Liver (tissue), 9 donors: ENCODE results near the gene RHOH. TPM values are rescaled to one million over a fixed set of nuclear protein-coding genes. Genes with fewer than 3 reads are reported as not detected.

Source experiments
- DNase-seq: peaks from one replicate; pipeline ENCODE4 v3.0.0-alpha.2; 2017; ENCODE audit warnings: low spot score
- H3K27ac ChIP-seq, 2 donors: one replicate each; pipeline ENCODE4 v1.7.0; 2013; ENCODE audit warnings: inconsistent platforms in 2 of 2, low read length in 2 of 2, control low read depth in 1 of 2, low read depth in 1 of 2, mild to moderate bottlenecking in 1 of 2
- H3K27me3 ChIP-seq, 4 donors: one replicate each; pipeline versions ENCODE4 v1.6.1 to v1.7.0; 2013; ENCODE audit warnings: low read length in 3 of 4, inconsistent platforms in 1 of 4, mild to moderate bottlenecking in 1 of 4, moderate library complexity in 1 of 4; ENCODE audit not compliant: control insufficient read depth in 4 of 4, insufficient read depth in 4 of 4
- H3K36me3 ChIP-seq, 4 donors: one replicate each; pipeline versions ENCODE4 v1.6.1 to v1.7.0; 2013; ENCODE audit warnings: low read length in 3 of 4, mild to moderate bottlenecking in 3 of 4, low read depth in 1 of 4, moderate library complexity in 1 of 4; ENCODE audit not compliant: control insufficient read depth in 4 of 4, insufficient read depth in 3 of 4
- H3K4me1 ChIP-seq, 4 donors: one replicate each; pipeline versions ENCODE4 v1.6.1 to v1.7.0; 2013; ENCODE audit warnings: low read length in 3 of 4, mild to moderate bottlenecking in 3 of 4, moderate library complexity in 1 of 4; ENCODE audit not compliant: control insufficient read depth in 4 of 4, insufficient read depth in 4 of 4
- H3K4me3 ChIP-seq, 3 donors: one replicate each; pipeline versions ENCODE4 v1.6.1 to v1.7.0; 2013; ENCODE audit warnings: low read length in 3 of 3, control low read depth in 1 of 3, low read depth in 1 of 3, mild to moderate bottlenecking in 1 of 3
- H3K9ac ChIP-seq, 2 donors: one replicate each; pipeline ENCODE4 v1.7.0; 2013; ENCODE audit warnings: low read length in 2 of 2, mild to moderate bottlenecking in 2 of 2, moderate library complexity in 2 of 2, control low read depth in 1 of 2, low read depth in 1 of 2
- H3K9me3 ChIP-seq, 4 donors: one replicate each; pipeline versions ENCODE4 v1.6.1 to v1.7.0; 2013; ENCODE audit warnings: low read length in 3 of 4; ENCODE audit not compliant: control insufficient read depth in 4 of 4
- ATF3 ChIP-seq: IDR thresholded peaks from 2 replicates; pipeline ENCODE4 v1.6.1; 2016; ENCODE audit warnings: antibody characterized with exemption
- CTCF ChIP-seq: fragments of 150-350 bp; IDR thresholded peaks from 2 replicates; pipeline ENCODE4 v1.5.1; 2017; ENCODE audit warnings: improper control_type of control experiment, low read depth, low read length; ENCODE audit not compliant: missing input control
- EGR1 ChIP-seq, 2 donors: IDR thresholded peaks; 2 replicates each; pipeline ENCODE4 v1.6.1; 2016 to 2018; ENCODE audit warnings: antibody characterized with exemption in 2 of 2, low read depth in 2 of 2
- GABPA ChIP-seq, 2 donors: IDR thresholded peaks in 1 of 2; conservative IDR thresholded peaks in 1 of 2; 2 replicates each; pipeline ENCODE4 v1.6.1; 2016; ENCODE audit warnings: antibody characterized with exemption in 2 of 2, mild to moderate bottlenecking in 1 of 2, moderate library complexity in 1 of 2
- HNF4A ChIP-seq, 2 donors: conservative IDR thresholded peaks; 2 replicates each; pipeline ENCODE4 v1.6.1; 2016; ENCODE audit warnings: antibody characterized with exemption in 2 of 2, mild to moderate bottlenecking in 2 of 2
- HNF4G ChIP-seq: IDR thresholded peaks from 2 replicates; pipeline ENCODE4 v1.6.1; 2016; ENCODE audit warnings: antibody characterized with exemption
- JUND ChIP-seq, 2 donors: IDR thresholded peaks; 2 replicates each; pipeline ENCODE4 v1.6.1; 2016; ENCODE audit warnings: antibody characterized with exemption in 2 of 2
- MAX ChIP-seq: IDR thresholded peaks from 2 replicates; pipeline ENCODE4 v1.6.1; 2016; ENCODE audit warnings: antibody characterized with exemption
- NR2F2 ChIP-seq: IDR thresholded peaks from 2 replicates; pipeline ENCODE4 v1.6.1; 2016; ENCODE audit warnings: antibody characterized with exemption
- RAD21 ChIP-seq, 2 donors: IDR thresholded peaks; 2 replicates each; pipeline ENCODE4 v1.6.1; 2016; ENCODE audit warnings: antibody characterized with exemption in 2 of 2, mild to moderate bottlenecking in 2 of 2
- RXRA ChIP-seq, 2 donors: IDR thresholded peaks; 2 replicates each; pipeline ENCODE4 v1.6.1; 2017 to 2018; ENCODE audit warnings: antibody characterized with exemption in 2 of 2, mild to moderate bottlenecking in 1 of 2
- SP1 ChIP-seq: IDR thresholded peaks from 2 replicates; pipeline ENCODE4 v1.6.1; 2018; ENCODE audit warnings: antibody characterized with exemption, mild to moderate bottlenecking
- TAF1 ChIP-seq: conservative IDR thresholded peaks from 2 replicates; pipeline ENCODE4 v1.6.1; 2016; ENCODE audit warnings: antibody characterized with exemption, mild to moderate bottlenecking
- YY1 ChIP-seq: IDR thresholded peaks from 2 replicates; pipeline ENCODE4 v1.6.1; 2016; ENCODE audit warnings: antibody characterized with exemption, mild to moderate bottlenecking
- WGBS: extraction: QIAGEN DNeasy Blood & Tissue Kit; methylation state at CpG from one replicate; pipeline ENCODE4 v1.1.7; 2013; 5-methylcytosine and 5-hydroxymethylcytosine counted together
- polyA plus RNA-seq, 2 donors: library from polyadenylated mRNA; stranded (reverse) in 1 of 2; unstranded in 1 of 2; fragments of 200-250 nt in 1 of 2; fragments of >200 nt in 1 of 2; fragmentation: Nextera tagmentation in 1 of 2; extraction: Ambion mirVana in 1 of 2; gene quantifications; one replicate each; pipeline versions ENCODE4 v1.2.1 to v1.2.3, GENCODE V29; 2013 to 2015
- total RNA-seq, 2 donors: library from RNA; depleted of rRNA; stranded (reverse); fragments of >200 nt; gene quantifications; one replicate each; pipeline ENCODE4 v1.2.3, GENCODE V29; 2014
- donor health status: healthy.
- donor health status: healthy.
- donor health status: healthy.
- donor health status: healthy.
- donor health status: healthy.

RHOH gene
- total and polyA plus RNA-seq, 4 donors, result 0.56 to 2.3 (median 1.3) TPM

GRCh38 chr4:40197879-40198689 lies 1.3 kb downstream of the RHOH start:
- H3K9ac ChIP-seq, result peak overlapping the region in 1 of 2 donors; percentile 66
- WGBS, result 84% methylated on average over 15 of the region's 15 CpGs

GRCh38 chr4:40199179-40199670 lies 2.4 kb downstream of the RHOH start:
- Histone ChIP-seq H3K4me3 (peak overlapping the region in 1 of 3 donors; percentile 2), H3K27ac (no peak overlapping the region), H3K9me3 (no peaks in the 10 kb centered on the region)

More at GRCh38 chr4:40197879-40198689, 1.3 kb downstream of the RHOH start:
- no peaks in the 10 kb centered on the region for H3K36me3 ChIP-seq
- H3K4me1 ChIP-seq, result no peaks in the 10 kb centered on the region
- TF ChIP-seq TAF1 (no peak), MAX (no peak), RXRA (IDR thresholded peaks at IDR 0.05) (no peak), NR2F2 (no peak), HNF4G (no peak), HNF4A (conservative IDR thresholded peaks at IDR 0.05) (no peak), CTCF (no peak)
- peak overlapping the region in 1 of 3 donors; percentile 4 for H3K4me3 ChIP-seq
- H3K9me3 ChIP-seq, result no peaks in the 10 kb centered on the region
- no peak for DNase-seq
- peak overlapping the region; percentile 25 to 34 for H3K27ac ChIP-seq
- H3K27me3 ChIP-seq, result no peaks in the 10 kb centered on the region

More at GRCh38 chr4:40199179-40199670, 2.4 kb downstream of the RHOH start:
- 80% methylated on average over 6 of the region's 6 CpGs for WGBS
- no peak for DNase-seq
- TF ChIP-seq YY1 (no peak), ATF3 (no peak), SP1 (no peak), NR2F2 (no peak), GABPA (IDR thresholded peaks at IDR 0.05 in 1 of 2, conservative IDR thresholded peaks at IDR 0.05 in 1 of 2) (no peak), HNF4G (no peak), RAD21 (IDR thresholded peaks at IDR 0.05) (no peak), MAX (no peak), JUND (IDR thresholded peaks at IDR 0.05) (no peak), EGR1 (IDR thresholded peaks at IDR 0.05; ENCODE audit: low read depth in 2 of 2) (no peak)
- Histone ChIP-seq H3K36me3 (no peaks in the 10 kb centered on the region), H3K27me3 (no peaks in the 10 kb centered on the region), H3K9ac (peak overlapping the region in 1 of 2 donors; percentile 80), H3K4me1 (no peaks in the 10 kb centered on the region)
